ENCODE results near the gene UFC1.

UFC1 gene

GRCh38 chr1:161185732-161186311 is 32.0 kb downstream of the UFC1 start:
- Mint-ChIP-seq H3K36me3 (ENCODE audit: low read depth) (peaks cover 8% of the 10 kb centered on the region), H3K27me3 (ENCODE audit: low read depth) (no peaks in the 10 kb centered on the region), H3K4me1 (ENCODE audit: low read depth) (peaks cover 55% of the 10 kb centered on the region), H3K4me3 (peak overlapping the region; percentile 79), H3K9me3 (no peaks in the 10 kb centered on the region), H3K27ac (peak overlapping the region; percentile 98)
- no peak for DNase-seq (ENCODE audit: low spot score)

DNA sequence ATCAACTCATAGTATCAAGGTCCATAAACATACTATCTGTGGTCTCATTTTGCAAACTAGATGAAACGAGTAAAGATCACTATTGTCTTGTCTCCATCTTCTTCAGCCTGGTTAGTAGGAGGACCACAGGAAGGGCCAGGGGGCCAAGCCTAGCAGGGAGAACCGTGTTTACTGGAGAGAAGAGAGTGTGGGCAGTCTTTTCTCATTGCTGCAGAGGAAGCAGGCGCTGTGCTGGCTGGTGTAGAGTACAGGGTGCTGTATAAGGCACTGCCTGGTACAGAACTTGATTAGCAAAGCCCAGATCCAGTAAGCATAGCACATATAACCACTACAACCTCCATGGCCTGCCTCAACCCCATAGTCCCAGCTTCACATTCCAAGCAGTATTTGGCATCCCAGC is 33.5 kb downstream of the UFC1 start:
- peaks cover 4% of the 10 kb centered on the region for H3K36me3 Mint-ChIP-seq (ENCODE audit: low read depth)
- H3K4me3 Mint-ChIP-seq, result no peak overlapping the region
- no peaks in the 10 kb centered on the region for H3K9me3 Mint-ChIP-seq
- H3K27ac Mint-ChIP-seq, result peak overlapping the region; percentile 46
- DNase-seq (ENCODE audit: low spot score), result no peak
- peaks cover 53% of the 10 kb centered on the region for H3K4me1 Mint-ChIP-seq (ENCODE audit: low read depth)
- H3K27me3 Mint-ChIP-seq (ENCODE audit: low read depth), result no peaks in the 10 kb centered on the region

DNA sequence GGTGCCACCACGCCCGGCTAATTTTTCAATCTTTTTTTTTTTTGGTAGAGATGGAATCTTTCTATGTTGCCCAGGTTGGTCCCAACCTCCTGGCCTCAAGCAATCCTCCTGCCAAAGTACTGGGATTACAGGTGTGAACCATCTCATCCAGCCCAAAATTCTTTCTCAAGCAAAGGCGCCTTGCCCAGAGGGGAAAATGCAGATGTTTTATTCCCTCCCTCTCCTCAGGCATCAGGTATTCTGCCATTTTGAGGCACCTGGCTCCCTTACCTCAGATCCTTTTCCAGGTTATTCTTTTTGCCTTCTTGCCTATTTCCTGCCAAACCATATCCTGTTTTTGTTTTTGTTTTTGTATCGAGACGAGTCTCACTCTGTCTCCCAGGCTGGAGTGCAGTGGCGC is 34.6 kb downstream of the UFC1 start:
- no peak for DNase-seq (ENCODE audit: low spot score)
- H3K27me3 Mint-ChIP-seq (ENCODE audit: low read depth), result no peaks in the 10 kb centered on the region
- H3K4me3 Mint-ChIP-seq, result no peak overlapping the region
- H3K9me3 Mint-ChIP-seq, result no peaks in the 10 kb centered on the region
- H3K27ac Mint-ChIP-seq, result peak overlapping the region; percentile 11
- H3K36me3 Mint-ChIP-seq (ENCODE audit: low read depth), result no peaks in the 10 kb centered on the region
- H3K4me1 Mint-ChIP-seq (ENCODE audit: low read depth), result peaks cover 52% of the 10 kb centered on the region

DNA sequence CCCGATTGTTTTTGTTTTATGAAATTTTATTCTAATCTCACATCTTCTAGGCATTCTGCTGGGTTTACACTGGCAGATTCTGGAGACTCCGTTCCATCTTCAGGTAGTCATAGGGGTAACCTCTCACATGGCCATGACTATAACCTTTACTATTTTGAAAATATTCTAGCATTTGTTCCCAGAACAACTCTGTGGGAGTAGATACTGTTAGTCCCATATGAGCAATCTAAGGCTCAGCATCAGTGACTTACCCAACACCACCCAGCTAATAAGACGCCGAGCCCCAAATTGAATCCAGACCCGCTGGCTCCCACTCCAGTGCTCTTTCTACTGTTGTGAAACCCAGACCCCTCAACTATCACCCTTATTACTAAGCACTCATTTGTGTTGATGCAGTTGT is 35.3 kb downstream of the UFC1 start:
- DNase-seq (ENCODE audit: low spot score), result no peak
- Mint-ChIP-seq H3K27me3 (ENCODE audit: low read depth) (no peaks in the 10 kb centered on the region), H3K36me3 (ENCODE audit: low read depth) (no peaks in the 10 kb centered on the region), H3K4me1 (ENCODE audit: low read depth) (peaks cover 48% of the 10 kb centered on the region), H3K9me3 (no peaks in the 10 kb centered on the region), H3K4me3 (no peak overlapping the region), H3K27ac (no peak overlapping the region)

DNA sequence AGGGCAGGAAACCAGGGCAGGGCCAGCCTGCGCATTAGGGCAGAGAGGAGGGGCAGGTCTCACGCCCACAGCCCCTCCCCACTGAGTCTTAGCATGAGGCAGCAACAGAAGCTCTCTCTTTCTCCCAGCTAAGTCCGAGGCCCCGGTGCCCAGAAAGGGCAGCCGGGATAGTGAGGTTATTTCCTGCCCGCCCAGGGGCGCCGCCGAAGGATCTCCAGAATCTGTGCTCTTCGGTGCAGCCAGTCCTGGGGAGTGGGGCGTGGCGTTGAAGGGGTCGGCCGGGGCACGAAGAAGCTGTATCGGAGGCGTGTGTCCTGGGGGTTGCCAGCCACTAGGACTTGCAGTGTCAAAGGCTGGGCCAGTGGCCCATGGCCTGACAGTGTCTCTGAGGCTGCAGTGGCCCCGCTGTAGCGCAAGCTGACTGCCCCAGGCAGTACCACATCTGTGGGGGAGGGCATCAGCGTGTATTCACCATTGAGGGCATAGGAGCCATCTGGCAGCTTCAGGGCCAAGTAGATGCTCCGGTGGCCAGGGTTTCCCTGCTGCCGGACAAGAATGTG is 37.3 kb downstream of the UFC1 start:
- H3K9me3 Mint-ChIP-seq, result no peaks in the 10 kb centered on the region
- H3K4me1 Mint-ChIP-seq (ENCODE audit: low read depth), result peaks cover 34% of the 10 kb centered on the region
- no peak overlapping the region for H3K4me3 Mint-ChIP-seq
- H3K27me3 Mint-ChIP-seq (ENCODE audit: low read depth), result no peaks in the 10 kb centered on the region
- no peaks in the 10 kb centered on the region for H3K36me3 Mint-ChIP-seq (ENCODE audit: low read depth)
- DNase-seq (ENCODE audit: low spot score), result no peak
- H3K27ac Mint-ChIP-seq, result no peak overlapping the region

- Mint-ChIP-seq H3K4me1 (ENCODE audit: low read depth) (peaks cover 28% of the 10 kb centered on the region), H3K4me3 (no peak overlapping the region), H3K9me3 (no peaks in the 10 kb centered on the region), H3K27me3 (ENCODE audit: low read depth) (no peaks in the 10 kb centered on the region), H3K36me3 (ENCODE audit: low read depth) (no peaks in the 10 kb centered on the region), H3K27ac (no peak overlapping the region)
- no peak for DNase-seq (ENCODE audit: low spot score)
Measured at GRCh38 chr1:161191971-161192370, 38.2 kb downstream of the UFC1 start.

DNA sequence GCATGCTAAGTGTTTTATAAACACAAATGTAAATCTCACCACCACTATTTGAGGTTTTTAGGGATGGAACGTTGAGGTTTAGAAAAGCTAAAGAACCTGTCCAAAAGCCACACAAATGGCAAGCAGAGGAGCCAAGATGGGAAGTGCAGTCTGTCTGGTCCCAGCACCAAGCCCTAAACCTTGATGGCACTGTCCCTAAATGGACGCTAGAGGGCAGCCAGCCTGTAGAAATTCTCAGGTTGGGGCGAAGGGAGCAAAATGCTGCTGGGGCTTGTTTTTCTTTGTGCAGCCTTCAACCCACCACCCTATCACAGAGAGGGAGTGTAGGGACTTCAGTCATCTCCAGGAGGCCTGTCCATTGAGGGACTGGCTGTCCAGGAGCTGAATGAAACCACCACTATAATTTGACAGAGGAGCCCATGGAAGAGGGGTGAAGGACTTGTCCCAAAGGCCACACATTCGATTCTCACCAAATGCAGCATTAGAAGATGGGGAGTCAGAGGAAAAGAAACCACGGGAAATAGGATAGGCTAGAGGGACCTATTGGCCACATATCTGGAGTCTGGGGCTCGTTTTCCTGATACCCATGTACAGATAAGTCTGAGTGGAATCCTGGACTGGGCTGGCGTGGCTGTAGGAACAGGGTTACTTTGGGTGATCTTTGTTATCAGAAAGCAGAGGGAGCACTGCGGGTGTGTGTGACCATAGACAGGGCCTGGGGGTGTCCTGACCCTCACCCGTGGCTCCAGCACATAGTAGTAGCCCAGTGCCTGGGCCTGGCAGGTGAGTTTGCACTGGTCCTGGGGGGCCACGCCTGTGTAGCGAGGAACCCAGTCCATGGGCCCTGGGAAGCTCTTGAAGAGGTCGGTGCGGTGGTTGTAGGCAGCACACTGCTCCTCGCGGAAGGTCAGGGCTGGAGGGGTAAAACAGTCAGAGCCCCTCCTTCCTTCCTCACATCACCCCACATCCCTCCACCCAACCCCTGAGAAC is 39.0 kb downstream of the UFC1 start:
- no peaks in the 10 kb centered on the region for H3K36me3 Mint-ChIP-seq (ENCODE audit: low read depth)
- DNase-seq (ENCODE audit: low spot score), result peak; percentile 54
- peaks cover 20% of the 10 kb centered on the region for H3K4me1 Mint-ChIP-seq (ENCODE audit: low read depth)
- no peaks in the 10 kb centered on the region for H3K9me3 Mint-ChIP-seq
- peak overlapping the region; percentile 83 for H3K27ac Mint-ChIP-seq
- H3K4me3 Mint-ChIP-seq, result no peak overlapping the region
- H3K27me3 Mint-ChIP-seq (ENCODE audit: low read depth), result no peaks in the 10 kb centered on the region

DNA sequence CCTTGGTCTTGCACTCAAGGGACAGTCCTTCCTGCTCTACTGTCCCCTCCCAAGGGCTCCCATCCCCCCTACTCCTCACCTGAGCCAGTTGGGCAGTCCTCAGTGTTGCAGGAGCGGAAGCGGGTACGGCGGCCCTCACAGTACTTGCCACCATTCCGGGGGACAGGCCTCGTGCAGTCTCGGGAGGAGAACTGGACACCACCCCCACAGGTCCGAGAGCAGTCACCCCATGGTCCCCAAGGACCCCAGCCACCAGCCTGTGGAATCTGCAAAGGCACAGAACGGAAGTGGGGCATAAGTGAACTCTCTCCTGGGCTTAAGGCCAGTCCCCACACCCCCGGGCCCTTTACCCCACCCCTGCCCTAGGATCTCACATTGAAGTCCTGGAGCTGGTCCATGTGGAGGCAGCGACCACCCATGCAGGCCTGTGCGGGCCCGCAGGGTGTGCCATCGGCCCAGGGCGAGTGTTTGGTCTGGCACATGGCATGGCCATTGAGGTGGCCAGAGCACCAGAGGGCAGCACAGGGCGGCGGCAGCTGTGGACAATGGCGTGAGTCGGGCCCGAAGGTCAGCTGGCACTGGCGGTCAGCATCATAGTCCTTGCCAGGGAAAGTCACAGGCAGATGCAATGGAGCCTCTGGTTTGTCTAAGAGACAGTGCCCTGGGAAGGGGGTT is 39.9 kb downstream of the UFC1 start:
- Mint-ChIP-seq H3K27ac (no peak overlapping the region), H3K27me3 (ENCODE audit: low read depth) (no peaks in the 10 kb centered on the region), H3K9me3 (no peaks in the 10 kb centered on the region), H3K36me3 (ENCODE audit: low read depth) (no peaks in the 10 kb centered on the region), H3K4me3 (no peak overlapping the region), H3K4me1 (ENCODE audit: low read depth) (peaks cover 19% of the 10 kb centered on the region)
- DNase-seq (ENCODE audit: low spot score), result no peak

GRCh38 chr1:161195171-161195570 is 41.4 kb downstream of the UFC1 start:
- H3K9me3 Mint-ChIP-seq, result no peaks in the 10 kb centered on the region
- DNase-seq (ENCODE audit: low spot score), result no peak
- peaks cover 19% of the 10 kb centered on the region for H3K4me1 Mint-ChIP-seq (ENCODE audit: low read depth)
- H3K4me3 Mint-ChIP-seq, result no peak overlapping the region
- H3K36me3 Mint-ChIP-seq (ENCODE audit: low read depth), result no peaks in the 10 kb centered on the region
- peak overlapping the region; percentile 60 for H3K27ac Mint-ChIP-seq
- no peaks in the 10 kb centered on the region for H3K27me3 Mint-ChIP-seq (ENCODE audit: low read depth)

- Mint-ChIP-seq H3K9me3 (no peaks in the 10 kb centered on the region), H3K27ac (no peak overlapping the region), H3K4me3 (no peak overlapping the region), H3K27me3 (ENCODE audit: low read depth) (no peaks in the 10 kb centered on the region), H3K36me3 (ENCODE audit: low read depth) (no peaks in the 10 kb centered on the region), H3K4me1 (ENCODE audit: low read depth) (peaks cover 27% of the 10 kb centered on the region)
- no peak for DNase-seq (ENCODE audit: low spot score)
Measured at GRCh38 chr1:161196111-161196510, 42.3 kb downstream of the UFC1 start.

DNA sequence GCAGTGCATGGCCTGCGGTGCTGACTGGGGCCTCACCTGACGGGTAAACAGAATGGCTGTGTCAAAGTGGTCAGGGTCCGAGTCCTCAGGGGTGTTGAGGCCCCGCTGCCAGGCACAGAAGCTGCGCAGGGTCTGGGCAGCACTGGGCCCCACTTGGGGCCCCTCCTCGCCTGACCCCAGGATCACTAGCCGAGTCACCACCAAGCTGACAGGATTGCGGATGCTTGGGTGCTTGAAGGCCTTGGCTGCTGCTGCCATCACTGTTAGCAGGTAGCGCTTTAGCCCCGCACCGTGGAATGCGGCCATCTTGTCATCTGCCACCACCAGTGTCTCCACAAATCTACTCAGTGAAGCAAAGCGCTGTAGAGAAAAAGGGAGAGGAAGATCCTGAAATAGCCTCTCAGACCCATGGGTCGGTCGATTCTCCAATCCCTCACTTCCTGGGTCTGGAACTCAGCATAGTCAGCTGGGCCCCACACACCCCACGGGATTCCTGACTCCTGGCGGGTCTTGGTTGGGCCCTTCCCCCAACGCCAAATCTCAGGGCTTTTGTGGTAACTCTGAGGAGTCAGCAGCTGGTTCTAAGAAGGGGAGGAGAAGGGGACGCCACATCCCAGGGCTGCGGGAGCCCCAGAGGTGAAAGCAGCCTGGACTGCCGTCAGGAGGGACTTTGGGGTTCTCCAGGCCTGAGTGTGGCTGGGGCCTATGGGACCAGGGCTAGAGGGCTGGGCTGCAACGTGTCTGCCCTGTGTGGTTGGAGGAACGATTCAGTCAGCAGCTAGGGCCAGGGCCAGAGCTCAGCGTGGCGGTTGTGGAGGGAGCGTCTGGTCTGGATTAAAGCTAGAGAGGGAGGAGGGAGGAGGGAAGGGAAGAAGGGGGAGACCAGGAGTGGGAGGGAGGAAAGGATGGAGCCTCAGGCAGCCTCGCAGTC is 43.0 kb downstream of the UFC1 start:
- no peak for DNase-seq (ENCODE audit: low spot score)
- Mint-ChIP-seq H3K9me3 (no peaks in the 10 kb centered on the region), H3K4me1 (ENCODE audit: low read depth) (peaks cover 32% of the 10 kb centered on the region), H3K27ac (peak overlapping the region; percentile 64), H3K36me3 (ENCODE audit: low read depth) (no peaks in the 10 kb centered on the region), H3K27me3 (ENCODE audit: low read depth) (no peaks in the 10 kb centered on the region), H3K4me3 (no peak overlapping the region)

DNA sequence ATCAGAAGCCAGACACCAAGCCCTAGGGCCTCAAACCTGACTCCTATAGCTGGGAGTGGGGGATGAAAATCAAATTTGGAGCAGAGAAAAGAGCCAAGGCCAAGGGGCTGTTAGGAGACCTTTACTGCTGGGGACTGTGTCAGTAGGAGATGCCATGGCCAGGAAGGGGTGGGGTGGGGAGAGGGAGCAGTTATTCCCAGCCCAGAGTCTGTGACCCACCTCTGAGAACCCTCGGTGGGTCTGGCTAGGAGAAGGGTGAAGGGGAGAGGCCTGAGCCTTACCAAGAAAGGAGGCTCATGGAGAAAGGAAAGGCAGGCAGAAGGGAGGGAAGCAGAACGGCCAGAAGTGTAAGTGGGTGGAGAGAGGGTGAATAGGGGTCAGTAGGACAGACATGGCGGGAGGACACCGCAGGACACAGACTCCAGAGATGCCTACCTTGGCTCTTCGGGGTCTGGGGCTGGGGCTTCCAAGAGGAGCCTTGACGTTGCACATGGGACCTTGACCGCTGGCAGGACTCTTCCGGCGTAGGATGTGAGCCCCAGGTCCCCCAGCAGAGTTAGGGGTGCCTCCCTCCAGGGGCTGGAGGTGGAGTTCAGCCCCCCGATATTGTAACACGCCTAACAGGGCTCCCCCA is 43.9 kb downstream of the UFC1 start:
- no peak overlapping the region for H3K4me3 Mint-ChIP-seq
- H3K36me3 Mint-ChIP-seq (ENCODE audit: low read depth), result peaks cover 1% of the 10 kb centered on the region
- DNase-seq (ENCODE audit: low spot score), result no peak
- H3K27ac Mint-ChIP-seq, result peak overlapping the region; percentile 64
- peaks cover 26% of the 10 kb centered on the region for H3K4me1 Mint-ChIP-seq (ENCODE audit: low read depth)
- no peaks in the 10 kb centered on the region for H3K9me3 Mint-ChIP-seq
- H3K27me3 Mint-ChIP-seq (ENCODE audit: low read depth), result no peaks in the 10 kb centered on the region

Data from T-helper 2 cell treated with Interferon-gamma antibody and Interleukin-4, amounts not matched to agents 5 μg/mL and 100 μg/mL, for 36 hours (primary cell).